Ectodermal cell (in vitro differentiated cells): Measurements from ENCODE around the gene SH3PXD2A.

Experiments
- H3K27ac ChIP-seq: 2 replicates; pipeline ENCODE4 v1.7.0; 2013; ENCODE audit warnings: mild to moderate bottlenecking, low read depth, low read length; ENCODE audit not compliant: insufficient read depth, poor library complexity, severe bottlenecking
- H3K27me3 ChIP-seq: 2 replicates; pipeline ENCODE4 v1.7.0; 2013; ENCODE audit warnings: mild to moderate bottlenecking, low read length; ENCODE audit not compliant: insufficient read depth, control insufficient read depth, poor library complexity, severe bottlenecking
- H3K36me3 ChIP-seq: one replicate; pipeline ENCODE4 v1.7.0; 2013; ENCODE audit warnings: low read length; ENCODE audit not compliant: control insufficient read depth, insufficient read depth
- H3K4me1 ChIP-seq: one replicate; pipeline ENCODE4 v1.7.0; 2013; ENCODE audit warnings: low read length; ENCODE audit not compliant: control insufficient read depth, insufficient read depth
- H3K4me3 ChIP-seq: 2 replicates; pipeline ENCODE4 v1.7.0; 2013; ENCODE audit warnings: low read depth, low read length, control low read depth; ENCODE audit not compliant: insufficient read depth
- H3K9me3 ChIP-seq: 2 replicates; pipeline ENCODE4 v1.7.0; 2013; ENCODE audit warnings: mild to moderate bottlenecking, low read length, moderate library complexity; ENCODE audit not compliant: control insufficient read depth
- WGBS, 2 experiments: methylation state at CpG; one replicate each; pipeline ENCODE4 v1.1.7; 2013; ENCODE audit warnings: missing lambda C conversion rate in 2 of 2; 5-methylcytosine and 5-hydroxymethylcytosine counted together

Gene SH3PXD2A

GRCh38 chr10:103589074-103589630 is 266.2 kb downstream of the SH3PXD2A start:
- no peak overlapping the region for H3K4me3 ChIP-seq
- no peaks in the 10 kb centered on the region for H3K4me1 ChIP-seq
- no peaks in the 10 kb centered on the region for H3K36me3 ChIP-seq
- peaks cover 11% of the 10 kb centered on the region for H3K27me3 ChIP-seq
- H3K9me3 ChIP-seq: no peaks in the 10 kb centered on the region
- 91 to 93% methylated on average over 15 of the region's 15 CpGs for WGBS, 2 experiments
- H3K27ac ChIP-seq: no peak overlapping the region

DNA sequence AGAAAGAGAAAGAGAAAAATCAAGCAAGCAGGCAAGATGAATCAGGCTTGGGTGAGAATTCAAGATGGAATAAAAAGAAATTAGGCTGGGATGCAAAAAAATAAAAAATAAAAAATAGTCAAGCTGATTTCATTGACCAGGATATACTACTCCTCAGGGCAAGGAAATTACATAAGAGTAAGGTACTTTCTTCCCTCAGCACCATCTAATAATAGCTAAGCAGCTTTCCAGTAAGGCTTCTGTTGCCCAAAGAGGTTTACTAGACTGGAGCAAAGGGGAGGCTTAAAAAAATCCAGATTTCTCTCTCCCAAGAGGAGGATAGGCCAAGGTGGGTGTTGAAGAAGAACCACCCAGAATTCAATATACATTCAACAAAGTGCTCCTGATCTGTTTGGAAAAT is 268.3 kb downstream of the SH3PXD2A start:
- Histone ChIP-seq H3K36me3 (no peaks in the 10 kb centered on the region), H3K4me1 (peaks cover 4% of the 10 kb centered on the region), H3K27me3 (peaks cover 13% of the 10 kb centered on the region), H3K27ac (no peak overlapping the region), H3K9me3 (no peaks in the 10 kb centered on the region), H3K4me3 (no peak overlapping the region)

GRCh38 chr10:103585011-103585405 is 270.4 kb downstream of the SH3PXD2A start:
- H3K27ac ChIP-seq: no peak overlapping the region
- H3K27me3 ChIP-seq: peaks cover 13% of the 10 kb centered on the region
- WGBS, 2 experiments: 95 to 97% methylated on average over 32 of the region's 32 CpGs
- no peak overlapping the region for H3K4me3 ChIP-seq
- peaks cover 16% of the 10 kb centered on the region for H3K4me1 ChIP-seq
- H3K36me3 ChIP-seq: no peaks in the 10 kb centered on the region
- H3K9me3 ChIP-seq: no peaks in the 10 kb centered on the region

- Histone ChIP-seq H3K36me3 (no peaks in the 10 kb centered on the region), H3K27me3 (peaks cover 13% of the 10 kb centered on the region), H3K27ac (no peak overlapping the region), H3K4me1 (peaks cover 16% of the 10 kb centered on the region), H3K4me3 (no peak overlapping the region), H3K9me3 (no peaks in the 10 kb centered on the region)
- WGBS, 2 experiments: 84 to 87% methylated on average over 111 of the region's 111 CpGs
Measured at GRCh38 chr10:103584216-103585010, 271.0 kb downstream of the SH3PXD2A start.

GRCh38 chr10:103583871-103584215 is 271.5 kb downstream of the SH3PXD2A start:
- 95 to 96% methylated on average over 7 to 8 of the region's 8 CpGs for WGBS, 2 experiments
- peaks cover 13% of the 10 kb centered on the region for H3K27me3 ChIP-seq
- H3K9me3 ChIP-seq: no peaks in the 10 kb centered on the region
- H3K36me3 ChIP-seq: no peaks in the 10 kb centered on the region
- H3K4me3 ChIP-seq: no peak overlapping the region
- no peak overlapping the region for H3K27ac ChIP-seq
- peaks cover 16% of the 10 kb centered on the region for H3K4me1 ChIP-seq

GRCh38 chr10:103582331-103583123 is 272.8 kb downstream of the SH3PXD2A start:
- Histone ChIP-seq H3K4me3 (no peak overlapping the region), H3K36me3 (no peaks in the 10 kb centered on the region), H3K9me3 (no peaks in the 10 kb centered on the region), H3K4me1 (peaks cover 16% of the 10 kb centered on the region), H3K27me3 (peaks cover 13% of the 10 kb centered on the region), H3K27ac (no peak overlapping the region)
- WGBS, 2 experiments: 81 to 86% methylated on average over 13 of the region's 13 CpGs

GRCh38 chr10:103581499-103581898 is 273.9 kb downstream of the SH3PXD2A start:
- no peaks in the 10 kb centered on the region for H3K9me3 ChIP-seq
- no peak overlapping the region for H3K27ac ChIP-seq
- H3K4me1 ChIP-seq: peaks cover 16% of the 10 kb centered on the region
- no peak overlapping the region for H3K4me3 ChIP-seq
- H3K27me3 ChIP-seq: peaks cover 13% of the 10 kb centered on the region
- no peaks in the 10 kb centered on the region for H3K36me3 ChIP-seq

- Histone ChIP-seq H3K4me3 (no peak overlapping the region), H3K4me1 (peaks cover 16% of the 10 kb centered on the region), H3K27me3 (peaks cover 13% of the 10 kb centered on the region), H3K27ac (no peak overlapping the region), H3K9me3 (no peaks in the 10 kb centered on the region), H3K36me3 (no peaks in the 10 kb centered on the region)
- WGBS, 2 experiments: 70 to 72% methylated on average over 7 of the region's 7 CpGs
Measured at GRCh38 chr10:103580430-103580829, 274.9 kb downstream of the SH3PXD2A start.

- Histone ChIP-seq H3K27ac (no peak overlapping the region), H3K9me3 (no peaks in the 10 kb centered on the region), H3K36me3 (no peaks in the 10 kb centered on the region), H3K4me1 (peaks cover 16% of the 10 kb centered on the region), H3K27me3 (peaks cover 10% of the 10 kb centered on the region), H3K4me3 (no peak overlapping the region)
- WGBS, 2 experiments: 91 to 92% methylated on average over 7 of the region's 7 CpGs
Measured at GRCh38 chr10:103580011-103580410, 275.4 kb downstream of the SH3PXD2A start.

DNA sequence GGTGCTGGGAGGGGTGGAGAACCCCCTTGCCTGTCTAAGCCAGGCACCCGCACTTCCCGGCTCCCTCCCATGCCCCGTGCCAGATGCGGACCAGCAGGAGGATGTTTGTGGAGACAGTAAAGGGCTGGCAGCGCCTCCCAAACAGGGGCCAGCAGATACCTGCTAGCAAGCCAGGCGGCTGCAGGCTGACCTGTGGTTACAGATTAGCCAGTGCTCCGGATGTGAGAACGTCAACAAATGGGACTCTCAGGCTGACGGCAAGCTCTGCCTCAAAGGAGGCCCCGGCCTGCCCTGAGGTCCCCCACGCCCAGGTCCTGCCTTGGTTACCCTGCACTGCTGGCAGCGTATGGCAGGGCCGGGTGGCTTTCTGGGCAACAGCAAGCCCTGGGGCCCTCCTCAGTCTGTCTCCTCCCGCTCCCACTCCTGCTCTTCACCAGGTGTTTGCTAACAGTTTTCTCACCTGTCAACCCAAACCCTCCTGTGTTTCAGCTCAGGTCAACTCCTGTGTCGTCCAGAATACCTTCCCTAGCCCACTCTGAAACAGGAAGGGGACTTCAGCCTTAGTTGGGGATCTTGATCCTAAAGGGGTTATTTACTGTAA is 276.5 kb downstream of the SH3PXD2A start:
- Histone ChIP-seq H3K9me3 (no peaks in the 10 kb centered on the region), H3K4me3 (no peak overlapping the region), H3K36me3 (no peaks in the 10 kb centered on the region), H3K27me3 (no peaks in the 10 kb centered on the region), H3K27ac (no peak overlapping the region), H3K4me1 (peaks cover 16% of the 10 kb centered on the region)
- 91% methylated on average over 15 of the region's 15 CpGs for WGBS, 2 experiments
